Right atrium auricular region (tissue), 2 donors: ENCODE data around the gene TAS2R30. TPM values are rescaled to one million over a fixed set of nuclear protein-coding genes. Genes with fewer than 3 reads are reported as not detected.

Experiments used
- DNase-seq: peaks from one replicate; pipeline ENCODE4 v3.0.0-alpha.2; 2019; ENCODE audit warnings: low spot score
- H3K27ac ChIP-seq, 2 donors: fragments of 200-600 bp; sonication (generic); 1 replicate in 1 of 2; 2 replicates in 1 of 2; pipeline ENCODE4 v1.5.1; 2016 to 2019
- H3K27me3 ChIP-seq, 2 donors: fragments of 200-600 bp; sonication (generic); one replicate each; pipeline versions ENCODE4 v1.5.1 to v1.6.0; 2017 to 2019
- H3K36me3 ChIP-seq: fragments of 200-600 bp; sonication (generic); one replicate; pipeline ENCODE4 v1.5.1; 2016
- H3K4me1 ChIP-seq, 2 donors: fragments of 200-600 bp; sonication (generic); one replicate each; pipeline versions ENCODE4 v1.5.1 to v1.6.0; 2017 to 2019
- H3K4me3 ChIP-seq, 2 donors: fragments of 200-600 bp; sonication (generic); 1 replicate in 1 of 2; 2 replicates in 1 of 2; pipeline ENCODE4 v1.5.1; 2017 to 2019; ENCODE audit warnings: mild to moderate bottlenecking in 1 of 2, moderate library complexity in 1 of 2
- H3K9me3 ChIP-seq, 2 donors: fragments of 200-600 bp; sonication (generic); one replicate each; pipeline ENCODE4 v1.5.1; 2019
- total RNA-seq, 2 donors: library from RNA; depleted of rRNA; stranded (reverse); fragments of >200 nt; gene quantifications; one replicate each; pipeline ENCODE4 v1.1.0, GENCODE V29; 2016
- TF ChIP-seq, protein P1 (sequence below), 2 donors: fragments of 200-600 bp; sonication (generic); IDR thresholded peaks; one replicate each; pipeline ENCODE4 v1.5.1; 2019; ENCODE audit warnings: antibody characterized with exemption in 2 of 2

The TAS2R30 gene
- total RNA-seq, 2 donors from 2014 or later: 0.44 to 0.90 TPM

DNA sequence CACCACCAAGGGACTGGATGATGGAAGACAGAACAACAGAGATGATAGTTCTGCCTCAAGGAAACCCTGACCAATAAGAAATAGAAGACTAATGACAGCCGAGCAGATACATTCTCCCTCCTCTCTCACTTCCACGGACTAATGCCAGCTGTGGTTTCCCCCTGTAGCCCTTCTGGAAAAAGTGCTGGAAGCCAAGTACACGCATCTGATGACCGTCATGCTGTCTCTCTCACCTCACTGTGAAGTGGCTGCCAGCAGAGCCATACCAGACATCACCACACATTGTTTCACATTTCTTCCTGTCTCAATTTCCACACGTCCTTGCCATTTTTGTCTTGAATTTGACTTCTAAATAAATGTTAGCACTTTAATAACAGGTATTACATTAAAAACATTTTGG is 45.2 kb downstream of the TAS2R30 start:
- H3K4me1 ChIP-seq: no peaks in the 10 kb centered on the region
- TF ChIP-seq, protein P1, sequence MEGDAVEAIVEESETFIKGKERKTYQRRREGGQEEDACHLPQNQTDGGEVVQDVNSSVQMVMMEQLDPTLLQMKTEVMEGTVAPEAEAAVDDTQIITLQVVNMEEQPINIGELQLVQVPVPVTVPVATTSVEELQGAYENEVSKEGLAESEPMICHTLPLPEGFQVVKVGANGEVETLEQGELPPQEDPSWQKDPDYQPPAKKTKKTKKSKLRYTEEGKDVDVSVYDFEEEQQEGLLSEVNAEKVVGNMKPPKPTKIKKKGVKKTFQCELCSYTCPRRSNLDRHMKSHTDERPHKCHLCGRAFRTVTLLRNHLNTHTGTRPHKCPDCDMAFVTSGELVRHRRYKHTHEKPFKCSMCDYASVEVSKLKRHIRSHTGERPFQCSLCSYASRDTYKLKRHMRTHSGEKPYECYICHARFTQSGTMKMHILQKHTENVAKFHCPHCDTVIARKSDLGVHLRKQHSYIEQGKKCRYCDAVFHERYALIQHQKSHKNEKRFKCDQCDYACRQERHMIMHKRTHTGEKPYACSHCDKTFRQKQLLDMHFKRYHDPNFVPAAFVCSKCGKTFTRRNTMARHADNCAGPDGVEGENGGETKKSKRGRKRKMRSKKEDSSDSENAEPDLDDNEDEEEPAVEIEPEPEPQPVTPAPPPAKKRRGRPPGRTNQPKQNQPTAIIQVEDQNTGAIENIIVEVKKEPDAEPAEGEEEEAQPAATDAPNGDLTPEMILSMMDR (IDR thresholded peaks at IDR 0.05): no peak

DNA sequence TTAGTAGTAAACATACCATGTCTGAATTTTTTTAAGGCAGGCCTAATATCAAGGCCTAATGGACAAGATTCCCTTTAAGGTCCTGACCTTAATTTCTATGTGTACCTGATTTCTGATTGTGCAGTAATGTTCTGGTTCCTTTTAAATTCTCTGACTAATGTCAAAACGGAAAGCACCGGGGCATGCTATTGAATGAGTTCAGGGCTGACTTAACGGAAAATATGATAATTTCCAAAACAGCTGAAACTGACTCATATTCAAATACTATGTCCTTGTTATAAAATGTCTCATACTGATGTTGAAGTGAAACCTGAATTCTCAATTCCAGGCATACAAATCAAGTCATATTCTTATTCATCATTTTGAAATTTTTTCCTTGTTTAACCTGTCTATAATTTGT is 49.0 kb downstream of the TAS2R30 start:
- H3K36me3 ChIP-seq: no peaks in the 10 kb centered on the region
- TF ChIP-seq, protein P1 (IDR thresholded peaks at IDR 0.05): no peak
- H3K27ac ChIP-seq: no peak overlapping the region
- no peaks in the 10 kb centered on the region for H3K4me1 ChIP-seq
- no peak for DNase-seq
- no peak overlapping the region for H3K4me3 ChIP-seq
- H3K27me3 ChIP-seq: no peaks in the 10 kb centered on the region
- H3K9me3 ChIP-seq: peaks cover 0 to 10% of the 10 kb centered on the region in 2 donors

More for the DNA sequence above, 45.2 kb downstream of the TAS2R30 start:
- H3K27me3 ChIP-seq: no peaks in the 10 kb centered on the region
- no peak for DNase-seq
- no peaks in the 10 kb centered on the region for H3K9me3 ChIP-seq
- peak overlapping the region in 1 of 2 donors; percentile 31 for H3K27ac ChIP-seq
- H3K4me3 ChIP-seq: no peak overlapping the region
- H3K36me3 ChIP-seq: no peaks in the 10 kb centered on the region

Other genes with a start within 250 kb of the TAS2R30 start
- under 1 TPM; 0.24 to 0.63 TPM for gene TAS2R13, start 225.1 kb downstream of the TAS2R30 start, total RNA-seq
- not detected for gene PRH2, start 205.4 kb downstream of the TAS2R30 start, total RNA-seq
- gene TAS2R14, start 195.4 kb downstream of the TAS2R30 start, total RNA-seq: 1 to 10 TPM in 1 of 2 donors, under 1 TPM in 1; 0.39 to 1.2 TPM
- 1 to 10 TPM in 1 of 2 donors, not detected in 1; 1.2 TPM for gene TAS2R50, start 147.7 kb downstream of the TAS2R30 start, total RNA-seq
- under 1 TPM; 0.24 to 0.33 TPM for gene TAS2R20, start 136.3 kb downstream of the TAS2R30 start, total RNA-seq
- under 1 TPM; 0.35 to 0.89 TPM for gene TAS2R19, start 112.0 kb downstream of the TAS2R30 start, total RNA-seq
- under 1 TPM in 1 of 2 donors, not detected in 1; 0.59 TPM for gene TAS2R31, start 103.2 kb downstream of the TAS2R30 start, total RNA-seq
- under 1 TPM in 1 of 2 donors, not detected in 1; 0.67 TPM for gene TAS2R46, start 72.3 kb downstream of the TAS2R30 start, total RNA-seq
- 1 to 10 TPM in 1 of 2 donors, under 1 TPM in 1; 0.35 to 2.0 TPM for gene TAS2R43, start 42.3 kb downstream of the TAS2R30 start, total RNA-seq
- gene SMIM10L1, start 36.5 kb upstream of the TAS2R30 start, total RNA-seq: 10 to 100 TPM; 11.8 to 13.3 TPM
- gene TAS2R42, start 52.3 kb upstream of the TAS2R30 start, total RNA-seq: not detected
- gene PRB3, start 135.1 kb upstream of the TAS2R30 start, total RNA-seq: not detected
- not detected for gene PRB4, start 175.8 kb upstream of the TAS2R30 start, total RNA-seq